Measurements from ENCODE around the gene KRTAP3-3.
"Not testable (repeated sequence)": the region's sequence is repeated elsewhere in the genome, so short reads cannot be mapped to it uniquely, and the experiment has no call there.

Gene KRTAP3-3

GRCh38 chr17:41003926-41004325, 10.0 kb upstream of the KRTAP3-3 start:
- no peak for DNase-seq

- no peak for DNase-seq
Observed at GRCh38 chr17:41002814-41003213, 8.8 kb upstream of the KRTAP3-3 start.

- DNase-seq = no peak
Observed at GRCh38 chr17:41001795-41002194, 7.8 kb upstream of the KRTAP3-3 start.

- DNase-seq = not testable (repeated sequence)
Observed at GRCh38 chr17:40999563-40999962, 5.6 kb upstream of the KRTAP3-3 start, which contains the start of gene KRTAP3-2. Gene KRTAP3-2 (minus strand): TSS chr17:40999906. CDS start chr17:40999853, 53 bp downstream.

- no peak for DNase-seq
Observed at GRCh38 chr17:40997361-40997760, 3.4 kb upstream of the KRTAP3-3 start.

- no peak for DNase-seq
Observed at GRCh38 chr17:40996829-40997228, 2.9 kb upstream of the KRTAP3-3 start.

GRCh38 chr17:40995116-40995515, 1.2 kb upstream of the KRTAP3-3 start:
- no peak for DNase-seq

GRCh38 chr17:40993084-40993483, 880 bp downstream of the KRTAP3-3 start:
- no peak for DNase-seq

- DNase-seq = no peak
Observed at GRCh38 chr17:40992666-40993065, 1.3 kb downstream of the KRTAP3-3 start.

- DNase-seq = no peak
Observed at GRCh38 chr17:40986920-40987319, 7.0 kb downstream of the KRTAP3-3 start.

- DNase-seq = no peak
Observed at GRCh38 chr17:40984226-40984625, 9.7 kb downstream of the KRTAP3-3 start, which contains the start of gene KRT40. Gene KRT40 (minus strand): TSS chr17:40984326. CDS start chr17:40984273, 53 bp downstream.

GRCh38 chr17:40981115-40981514, 12.8 kb downstream of the KRTAP3-3 start:
- no peak for DNase-seq

- DNase-seq = no peak
Observed at GRCh38 chr17:40980596-40980995, 13.4 kb downstream of the KRTAP3-3 start.

- DNase-seq = no peak
Observed at GRCh38 chr17:40980117-40980516, 13.8 kb downstream of the KRTAP3-3 start.

GRCh38 chr17:40978575-40979151, 15.3 kb downstream of the KRTAP3-3 start:
- DNase-seq = no peak

- no peak for DNase-seq
Observed at GRCh38 chr17:40975516-40975915, 18.4 kb downstream of the KRTAP3-3 start.

GRCh38 chr17:40974366-40974765, 19.6 kb downstream of the KRTAP3-3 start:
- DNase-seq = no peak

GRCh38 chr17:40967582-40967981, 26.4 kb downstream of the KRTAP3-3 start:
- no peak for DNase-seq

- no peak for DNase-seq
Observed at GRCh38 chr17:40966848-40967247, 27.1 kb downstream of the KRTAP3-3 start, which contains the start of gene KRT39. Gene KRT39 (minus strand): TSS chr17:40966948. CDS start chr17:40966856, 92 bp downstream.

GRCh38 chr17:40963838-40964237, 30.1 kb downstream of the KRTAP3-3 start:
- no peak for DNase-seq

GRCh38 chr17:40962059-40962561, 31.9 kb downstream of the KRTAP3-3 start:
- no peak for DNase-seq

- DNase-seq = no peak
Observed at GRCh38 chr17:40961591-40961990, 32.4 kb downstream of the KRTAP3-3 start.

GRCh38 chr17:40960144-40960543, 33.8 kb downstream of the KRTAP3-3 start:
- DNase-seq = no peak

- DNase-seq = no peak
Observed at GRCh38 chr17:40958086-40958953, 35.6 kb downstream of the KRTAP3-3 start.

Data from stimulated activated CD4-positive, alpha-beta T cell treated with anti-CD3 and anti-CD28 coated beads, Interleukin-4, amount 100 ng/mL, for 1 hour (primary cell).